Nephron progenitor cell (in vitro differentiated cells): Measurements from ENCODE around the gene AQP9.

Experiments
- DNase-seq: peaks from one replicate; pipeline ENCODE4 v3.0.0; 2021
- H3K27ac Mint-ChIP-seq: 2 replicates; pipeline ENCODE4 v1.8.0; 2021; ENCODE audit warnings: mild to moderate bottlenecking, moderate library complexity, mixed read lengths
- H3K27me3 Mint-ChIP-seq: 2 replicates; pipeline ENCODE4 v1.8.0; 2021; ENCODE audit warnings: mild to moderate bottlenecking, low read depth, mixed read lengths; ENCODE audit not compliant: poor library complexity
- H3K36me3 Mint-ChIP-seq: 2 replicates; pipeline ENCODE4 v1.8.0; 2021; ENCODE audit warnings: low read depth, mixed read lengths
- H3K4me1 Mint-ChIP-seq: 2 replicates; pipeline ENCODE4 v1.8.0; 2021; ENCODE audit warnings: mixed read lengths
- H3K4me3 Mint-ChIP-seq: 2 replicates; pipeline ENCODE4 v1.8.0; 2021; ENCODE audit warnings: mild to moderate bottlenecking, moderate library complexity, mixed read lengths
- H3K9me3 Mint-ChIP-seq: 2 replicates; pipeline ENCODE4 v1.8.0; 2021; ENCODE audit warnings: mild to moderate bottlenecking, moderate library complexity, mixed read lengths
- CTCF ChIP-seq: fragments of 200-600 bp; sonication (generic); IDR thresholded peaks from 2 replicates; pipeline ENCODE4 v1.5.0; 2021; ENCODE audit warnings: antibody characterized with exemption

The AQP9 gene

DNA sequence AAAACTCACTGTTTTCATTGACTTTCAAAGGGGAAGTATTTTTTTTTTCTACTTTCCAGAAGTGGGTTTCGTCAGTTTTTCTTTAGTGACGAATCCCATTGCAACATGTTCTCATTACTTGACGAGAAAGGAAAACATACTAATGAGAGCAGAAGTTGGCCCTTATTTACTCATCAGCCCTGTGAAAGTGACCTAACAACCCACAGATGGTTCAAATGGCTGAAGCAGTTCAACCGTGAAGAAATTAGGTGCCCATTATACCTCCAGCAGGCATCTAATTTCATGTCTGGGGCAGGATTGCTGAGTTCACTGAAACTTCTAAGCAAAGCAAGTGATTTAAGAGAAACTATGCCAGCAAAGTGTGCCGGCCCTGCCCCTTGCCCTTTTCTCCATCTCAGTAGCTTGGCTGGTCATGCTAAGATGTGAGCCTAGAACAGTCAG is 9.0 kb downstream of the AQP9 start:
- no peaks in the 10 kb centered on the region for H3K27me3 Mint-ChIP-seq
- peak overlapping the region; percentile 49 for H3K27ac Mint-ChIP-seq
- DNase-seq = peak; percentile 25
- H3K4me1 Mint-ChIP-seq = peaks cover 37% of the 10 kb centered on the region
- no peak for TF ChIP-seq CTCF
- H3K4me3 Mint-ChIP-seq = no peak overlapping the region
- no peaks in the 10 kb centered on the region for H3K9me3 Mint-ChIP-seq
- H3K36me3 Mint-ChIP-seq = no peaks in the 10 kb centered on the region

- Mint-ChIP-seq H3K4me3 (no peak overlapping the region), H3K4me1 (peaks cover 37% of the 10 kb centered on the region), H3K9me3 (no peaks in the 10 kb centered on the region), H3K27ac (no peak overlapping the region), H3K36me3 (no peaks in the 10 kb centered on the region), H3K27me3 (no peaks in the 10 kb centered on the region)
- no peak for TF ChIP-seq CTCF
- DNase-seq = no peak
Observed at GRCh38 chr15:58148120-58148519, 9.9 kb downstream of the AQP9 start.

- H3K4me3 Mint-ChIP-seq = no peak overlapping the region
- TF ChIP-seq CTCF = no peak
- H3K36me3 Mint-ChIP-seq = no peaks in the 10 kb centered on the region
- H3K4me1 Mint-ChIP-seq = peaks cover 37% of the 10 kb centered on the region
- no peak overlapping the region for H3K27ac Mint-ChIP-seq
- no peak for DNase-seq
- H3K9me3 Mint-ChIP-seq = no peaks in the 10 kb centered on the region
- no peaks in the 10 kb centered on the region for H3K27me3 Mint-ChIP-seq
Observed at GRCh38 chr15:58148633-58149445, 10.7 kb downstream of the AQP9 start.

GRCh38 chr15:58154769-58155168 is 16.6 kb downstream of the AQP9 start:
- no peaks in the 10 kb centered on the region for H3K9me3 Mint-ChIP-seq
- no peak for TF ChIP-seq CTCF
- DNase-seq = no peak
- H3K27me3 Mint-ChIP-seq = no peaks in the 10 kb centered on the region
- peaks cover 7% of the 10 kb centered on the region for H3K4me1 Mint-ChIP-seq
- H3K4me3 Mint-ChIP-seq = no peak overlapping the region
- H3K27ac Mint-ChIP-seq = no peak overlapping the region
- no peaks in the 10 kb centered on the region for H3K36me3 Mint-ChIP-seq

DNA sequence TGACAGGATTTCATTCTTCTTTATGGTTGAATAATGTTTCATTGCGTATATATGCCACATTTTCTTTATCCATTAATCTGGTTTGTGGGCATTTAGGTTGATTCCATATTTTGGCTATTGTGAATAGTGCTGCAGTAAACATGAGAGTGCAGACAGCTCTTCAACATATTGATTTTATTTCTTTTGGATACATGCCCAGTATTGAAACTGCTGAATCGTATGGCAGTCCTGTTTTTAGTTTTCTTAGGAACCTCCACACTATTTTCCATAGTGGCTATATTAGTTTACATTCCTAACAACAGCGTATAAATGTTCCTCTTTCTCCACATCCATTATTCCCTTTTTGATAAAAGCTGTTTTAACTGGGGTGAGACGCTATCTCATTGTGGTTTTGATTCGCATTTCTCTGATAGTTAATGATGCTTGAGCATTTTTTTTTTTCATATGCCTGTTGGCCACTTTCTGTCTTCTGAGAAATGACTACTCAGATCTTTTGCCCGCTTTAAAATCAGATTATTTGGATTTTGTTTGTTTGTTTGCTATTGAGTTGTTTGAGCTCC is 21.7 kb downstream of the AQP9 start:
- no peak for TF ChIP-seq CTCF
- H3K4me1 Mint-ChIP-seq = peaks cover 22% of the 10 kb centered on the region
- H3K27ac Mint-ChIP-seq = no peak overlapping the region
- no peak for DNase-seq
- H3K4me3 Mint-ChIP-seq = no peak overlapping the region
- no peaks in the 10 kb centered on the region for H3K36me3 Mint-ChIP-seq
- H3K27me3 Mint-ChIP-seq = no peaks in the 10 kb centered on the region
- no peaks in the 10 kb centered on the region for H3K9me3 Mint-ChIP-seq

GRCh38 chr15:58161436-58161930 is 23.3 kb downstream of the AQP9 start:
- no peaks in the 10 kb centered on the region for H3K9me3 Mint-ChIP-seq
- no peak for DNase-seq
- TF ChIP-seq CTCF = no peak
- H3K36me3 Mint-ChIP-seq = no peaks in the 10 kb centered on the region
- no peak overlapping the region for H3K27ac Mint-ChIP-seq
- H3K27me3 Mint-ChIP-seq = peaks cover 3% of the 10 kb centered on the region
- no peak overlapping the region for H3K4me3 Mint-ChIP-seq
- peaks cover 22% of the 10 kb centered on the region for H3K4me1 Mint-ChIP-seq
